ENCODE data around the gene FBXO46.

FBXO46 gene, protein sequence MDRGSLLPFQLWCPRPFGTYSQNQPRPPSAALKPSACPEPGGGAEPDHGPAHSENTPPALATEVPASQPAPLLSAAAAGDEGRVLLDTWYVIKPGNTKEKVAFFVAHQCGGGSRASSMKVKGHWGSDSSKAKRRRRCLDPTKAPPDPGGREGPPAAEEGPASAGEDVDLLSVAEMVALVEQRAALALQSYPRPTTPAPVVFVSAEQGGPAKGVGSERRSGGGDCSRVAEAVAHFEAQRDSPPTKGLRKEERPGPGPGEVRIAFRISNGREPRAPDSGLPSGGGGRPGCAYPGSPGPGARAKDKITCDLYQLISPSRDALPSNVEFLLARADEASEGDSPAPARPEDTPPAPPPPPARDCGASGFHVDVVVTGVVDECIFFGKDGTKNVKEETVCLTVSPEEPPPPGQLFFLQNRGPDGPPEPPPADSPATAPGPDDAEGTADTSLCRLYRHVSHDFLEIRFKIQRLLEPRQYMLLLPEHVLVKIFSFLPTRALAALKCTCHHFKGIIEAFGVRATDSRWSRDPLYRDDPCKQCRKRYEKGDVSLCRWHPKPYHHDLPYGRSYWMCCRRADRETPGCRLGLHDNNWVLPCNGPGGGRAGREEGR

DNA sequence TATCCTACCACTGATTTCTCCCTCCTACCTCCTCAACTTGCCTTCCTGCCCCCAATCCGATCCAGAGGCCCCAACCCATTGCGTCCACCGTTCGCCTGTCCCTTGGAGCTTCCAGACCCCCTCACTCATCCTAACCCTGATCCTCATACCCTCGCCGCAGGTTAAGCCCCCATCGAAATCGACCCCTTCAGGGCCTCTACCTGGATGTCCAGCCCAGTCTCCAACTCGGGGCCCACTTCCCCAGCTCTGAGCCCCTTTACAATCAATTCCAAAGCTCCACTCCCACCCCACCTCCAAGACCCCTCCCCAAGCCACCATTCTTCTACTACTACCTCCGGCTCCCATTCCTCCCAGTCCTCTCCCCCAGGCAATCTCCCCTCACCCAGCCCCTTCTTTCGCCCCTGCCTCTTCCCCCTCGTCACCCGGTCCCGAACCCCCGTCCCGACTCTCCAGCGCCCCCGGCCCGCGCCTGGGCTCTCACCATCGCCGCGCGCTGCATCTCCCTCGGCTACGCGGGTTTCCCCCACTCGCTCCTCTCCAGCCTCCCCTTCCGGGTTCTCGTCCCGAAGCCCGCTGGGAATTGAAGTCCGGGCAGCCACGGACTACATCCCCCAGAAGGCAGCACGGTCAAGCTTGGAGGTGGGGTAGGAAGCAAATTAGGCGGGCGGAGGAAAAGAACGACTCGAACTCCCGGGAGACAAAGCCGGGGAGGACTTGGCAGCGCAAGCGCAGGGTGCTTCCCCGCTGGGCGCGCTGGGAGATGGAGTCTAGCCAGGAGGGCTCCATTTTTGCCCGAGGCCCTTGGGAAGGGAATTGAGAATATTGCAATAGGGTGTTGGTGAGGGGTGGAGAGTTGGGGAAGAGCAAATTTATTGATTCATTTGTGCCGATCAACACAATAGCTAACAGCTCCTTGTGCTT lies at the start of gene FBXO46:
FBXO46 (minus strand) TSS at position 529 of the 921 bp plus-strand sequence. CDS start 17,401 bp downstream, outside the sequence.
- H3K27me3 ChIP-seq (ENCODE audit: control insufficient read depth in 1 of 2, insufficient read depth in 2 of 2, low read length in 2 of 2): no peaks in the 10 kb centered on the region
- peak within 1 kb of the TSS; percentile 88 to 89 for H3K9ac ChIP-seq (ENCODE audit: low read length in 2 of 2)
- no peaks in the 10 kb centered on the region for H3K9me3 ChIP-seq (ENCODE audit: control insufficient read depth in 2 of 2, low read length in 2 of 2)
- H3K4me1 ChIP-seq (ENCODE audit: control insufficient read depth, insufficient read depth, low read length): peaks cover 13% of the 10 kb centered on the region
- peak within 1 kb of the TSS; percentile 88 to 97 for H3K4me3 ChIP-seq (ENCODE audit: low read length in 2 of 2)
- H3K36me3 ChIP-seq (ENCODE audit: control insufficient read depth in 2 of 2, insufficient read depth in 2 of 2, low read length in 2 of 2): no peaks in the 10 kb centered on the region
- H3K27ac ChIP-seq (ENCODE audit: low read length): peak within 1 kb of the TSS; percentile 60

DNA sequence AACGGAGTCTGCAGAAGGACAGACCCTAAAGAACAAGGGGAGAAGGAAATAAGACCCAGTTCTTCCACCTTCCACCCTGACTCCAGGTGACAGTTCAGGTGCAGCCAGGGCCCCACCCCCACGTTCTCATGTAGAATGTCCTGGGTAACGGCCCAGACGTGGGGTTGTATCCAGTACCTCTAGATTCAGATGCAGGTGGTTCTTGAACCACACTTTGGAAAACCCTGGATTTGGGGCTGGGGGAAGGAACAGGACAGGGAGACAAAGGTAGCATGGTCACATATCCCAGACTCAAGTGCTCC lies 49.4 kb upstream of the FBXO46 start:
- peaks cover 51% of the 10 kb centered on the region for H3K4me1 ChIP-seq (ENCODE audit: control insufficient read depth, insufficient read depth, low read length)

DNA sequence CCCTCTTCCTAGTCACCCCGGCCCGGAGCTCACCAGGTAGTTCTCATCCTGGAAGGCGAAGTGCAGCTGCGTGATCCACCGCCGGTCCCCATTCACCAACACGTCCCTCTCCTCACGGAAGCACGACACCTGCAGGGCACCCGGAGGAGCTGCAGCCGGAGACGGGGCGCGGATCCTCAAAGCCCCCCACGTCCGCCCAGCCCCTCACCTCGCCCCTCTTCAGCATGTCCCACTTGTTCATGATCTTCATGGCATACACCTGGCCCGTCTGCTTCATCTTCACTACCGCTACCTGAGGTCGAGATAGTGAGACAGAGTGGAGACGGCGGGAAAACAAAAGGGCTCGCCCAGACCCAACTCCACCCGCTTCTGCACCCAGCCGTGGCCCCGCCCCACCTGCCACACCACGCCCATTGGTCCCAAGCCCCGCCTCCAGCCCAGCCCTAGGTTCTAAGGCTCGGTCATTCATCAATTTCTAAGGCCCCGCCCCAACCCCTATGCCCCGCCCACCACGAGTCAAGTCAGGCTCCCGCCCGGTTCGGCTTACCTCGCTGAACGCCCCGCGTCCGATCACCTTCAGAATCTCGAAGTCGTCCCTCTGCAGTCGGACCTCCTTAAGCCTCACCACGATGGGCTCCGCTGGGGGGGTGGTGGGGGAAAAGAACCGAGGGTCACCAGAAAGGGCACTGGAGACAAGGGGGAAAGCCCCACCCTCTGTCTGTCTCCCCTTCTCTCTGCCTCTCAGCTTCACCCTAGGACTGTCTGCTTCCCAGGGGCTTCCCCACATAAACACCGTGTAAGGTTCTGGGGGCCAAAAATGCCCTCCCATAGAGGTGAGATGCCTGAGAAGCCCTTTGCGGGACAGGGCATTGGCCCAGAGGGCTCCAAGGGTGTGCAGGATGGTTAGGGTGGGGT lies 48.8 kb upstream of the FBXO46 start:
- peaks cover 20 to 30% of the 10 kb centered on the region in 2 donors for H3K36me3 ChIP-seq (ENCODE audit: control insufficient read depth in 2 of 2, insufficient read depth in 2 of 2, low read length in 2 of 2)
- peak overlapping the region; percentile 63 to 95 for H3K4me3 ChIP-seq (ENCODE audit: low read length in 2 of 2)
- H3K27ac ChIP-seq (ENCODE audit: low read length): peak overlapping the region; percentile 86
- H3K27me3 ChIP-seq (ENCODE audit: control insufficient read depth in 1 of 2, insufficient read depth in 2 of 2, low read length in 2 of 2): no peaks in the 10 kb centered on the region
- H3K9ac ChIP-seq (ENCODE audit: low read length in 2 of 2): peak overlapping the region; percentile 74 to 85
- H3K4me1 ChIP-seq (ENCODE audit: control insufficient read depth, insufficient read depth, low read length): peaks cover 45% of the 10 kb centered on the region
- H3K9me3 ChIP-seq (ENCODE audit: control insufficient read depth in 2 of 2, low read length in 2 of 2): no peaks in the 10 kb centered on the region

More for the DNA sequence above, 49.4 kb upstream of the FBXO46 start:
- H3K36me3 ChIP-seq (ENCODE audit: control insufficient read depth in 2 of 2, insufficient read depth in 2 of 2, low read length in 2 of 2): peaks cover 17 to 25% of the 10 kb centered on the region in 2 donors
- H3K4me3 ChIP-seq (ENCODE audit: low read length in 2 of 2): peak overlapping the region; percentile 63 to 95
- H3K27me3 ChIP-seq (ENCODE audit: control insufficient read depth in 1 of 2, insufficient read depth in 2 of 2, low read length in 2 of 2): no peaks in the 10 kb centered on the region
- H3K9me3 ChIP-seq (ENCODE audit: control insufficient read depth in 2 of 2, low read length in 2 of 2): no peaks in the 10 kb centered on the region
- peak overlapping the region; percentile 74 to 85 for H3K9ac ChIP-seq (ENCODE audit: low read length in 2 of 2)
- peak overlapping the region; percentile 86 for H3K27ac ChIP-seq (ENCODE audit: low read length)

DNA sequence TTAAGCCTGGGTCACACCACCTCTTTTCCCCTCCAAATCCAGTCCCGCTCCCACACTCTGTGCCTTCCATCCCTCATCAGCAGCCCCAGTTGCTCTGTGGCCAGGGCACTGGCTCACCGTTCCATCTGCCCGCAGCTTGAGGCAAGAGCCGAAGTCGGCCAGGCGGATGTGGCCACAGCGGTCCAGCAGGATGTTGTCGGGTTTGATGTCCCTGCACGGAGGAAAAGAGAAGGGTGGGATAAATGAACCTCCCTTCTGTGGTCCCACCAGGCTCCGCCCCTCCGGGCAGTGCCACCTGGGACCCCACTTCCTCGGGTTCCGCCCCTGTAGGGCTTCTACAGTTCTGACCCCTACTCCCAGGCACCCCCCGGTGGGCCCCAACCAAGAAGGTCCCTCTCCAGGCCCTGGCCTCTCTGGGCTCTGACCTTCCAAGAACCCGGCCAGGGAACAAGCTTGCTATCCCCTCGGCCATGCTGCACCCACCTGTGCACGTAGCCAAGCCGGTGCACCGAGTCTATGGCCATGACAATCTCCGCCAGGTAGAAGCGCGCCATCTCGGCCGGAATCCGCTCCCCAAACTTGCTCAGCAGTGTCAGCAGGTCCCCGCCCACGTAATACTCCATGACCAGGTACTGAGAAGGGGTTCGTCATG lies 47.4 kb upstream of the FBXO46 start:
- H3K27ac ChIP-seq (ENCODE audit: low read length): peak overlapping the region; percentile 41
- H3K4me3 ChIP-seq (ENCODE audit: low read length in 2 of 2): no peak overlapping the region
- no peaks in the 10 kb centered on the region for H3K27me3 ChIP-seq (ENCODE audit: control insufficient read depth in 1 of 2, insufficient read depth in 2 of 2, low read length in 2 of 2)
- H3K9ac ChIP-seq (ENCODE audit: low read length in 2 of 2): no peak overlapping the region
- peaks cover 38% of the 10 kb centered on the region for H3K4me1 ChIP-seq (ENCODE audit: control insufficient read depth, insufficient read depth, low read length)
- H3K9me3 ChIP-seq (ENCODE audit: control insufficient read depth in 2 of 2, low read length in 2 of 2): no peaks in the 10 kb centered on the region
- H3K36me3 ChIP-seq (ENCODE audit: control insufficient read depth in 2 of 2, insufficient read depth in 2 of 2, low read length in 2 of 2): peaks cover 25 to 35% of the 10 kb centered on the region in 2 donors

DNA sequence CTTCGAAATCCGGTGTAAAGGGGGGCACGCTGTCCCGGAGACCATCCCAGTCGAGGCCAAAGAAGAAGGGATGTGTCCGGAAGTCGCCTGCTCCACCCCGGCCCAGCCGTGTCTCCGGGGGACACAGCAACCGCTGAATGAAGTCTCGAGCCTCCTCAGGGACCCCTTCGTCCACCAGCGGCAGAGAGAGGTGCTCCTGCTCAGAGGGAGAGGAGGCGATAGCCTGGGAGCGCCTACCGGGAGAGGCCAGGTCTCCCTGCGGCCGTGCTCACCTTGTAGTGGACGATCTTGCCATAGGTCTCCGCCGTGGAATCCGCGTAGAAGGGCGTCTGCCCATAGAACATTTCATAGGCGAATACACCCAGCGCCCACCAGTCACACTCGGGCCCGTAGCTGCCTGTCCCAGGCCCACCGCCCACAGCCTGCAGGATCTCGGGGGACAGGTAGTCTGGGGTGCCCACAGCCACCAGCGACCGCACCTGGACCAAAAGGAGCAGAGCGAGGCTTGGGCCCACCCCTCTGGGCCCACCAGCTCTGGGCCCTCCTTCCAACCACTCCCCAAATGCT lies 46.8 kb upstream of the FBXO46 start:
- Histone ChIP-seq H3K9me3 (ENCODE audit: control insufficient read depth in 2 of 2, low read length in 2 of 2) (no peaks in the 10 kb centered on the region), H3K36me3 (ENCODE audit: control insufficient read depth in 2 of 2, insufficient read depth in 2 of 2, low read length in 2 of 2) (peaks cover 27 to 39% of the 10 kb centered on the region in 2 donors), H3K27ac (ENCODE audit: low read length) (peak overlapping the region; percentile 41), H3K4me3 (ENCODE audit: low read length in 2 of 2) (no peak overlapping the region), H3K9ac (ENCODE audit: low read length in 2 of 2) (no peak overlapping the region), H3K27me3 (ENCODE audit: control insufficient read depth in 1 of 2, insufficient read depth in 2 of 2, low read length in 2 of 2) (no peaks in the 10 kb centered on the region), H3K4me1 (ENCODE audit: control insufficient read depth, insufficient read depth, low read length) (peaks cover 41% of the 10 kb centered on the region)

DNA sequence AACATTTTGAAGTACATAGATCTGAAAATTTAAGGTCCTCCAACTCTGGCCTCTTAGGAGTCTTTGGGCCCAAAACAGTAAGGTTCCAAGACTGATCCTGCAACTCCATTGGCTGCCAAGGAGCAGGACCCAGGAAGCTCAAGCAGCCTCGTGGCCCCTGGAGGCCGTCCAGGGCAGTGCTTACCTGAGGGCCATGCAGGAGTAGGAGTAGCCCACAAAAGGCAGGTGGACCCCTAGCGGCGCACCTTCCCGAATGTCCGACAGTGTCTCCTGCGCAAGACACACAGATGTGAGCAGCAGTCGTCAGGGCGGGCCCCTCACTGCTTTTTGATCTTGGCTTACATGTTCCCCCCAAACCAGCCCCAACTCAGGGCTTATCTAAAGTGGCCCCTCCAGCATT lies 44.1 kb upstream of the FBXO46 start:
- Histone ChIP-seq H3K4me1 (ENCODE audit: control insufficient read depth, insufficient read depth, low read length) (peaks cover 43% of the 10 kb centered on the region), H3K36me3 (ENCODE audit: control insufficient read depth in 2 of 2, insufficient read depth in 2 of 2, low read length in 2 of 2) (peaks cover 27 to 48% of the 10 kb centered on the region in 2 donors), H3K27me3 (ENCODE audit: control insufficient read depth in 1 of 2, insufficient read depth in 2 of 2, low read length in 2 of 2) (no peaks in the 10 kb centered on the region), H3K27ac (ENCODE audit: low read length) (no peak overlapping the region), H3K9ac (ENCODE audit: low read length in 2 of 2) (no peak overlapping the region), H3K4me3 (ENCODE audit: low read length in 2 of 2) (no peak overlapping the region), H3K9me3 (ENCODE audit: control insufficient read depth in 2 of 2, low read length in 2 of 2) (no peaks in the 10 kb centered on the region)

DNA sequence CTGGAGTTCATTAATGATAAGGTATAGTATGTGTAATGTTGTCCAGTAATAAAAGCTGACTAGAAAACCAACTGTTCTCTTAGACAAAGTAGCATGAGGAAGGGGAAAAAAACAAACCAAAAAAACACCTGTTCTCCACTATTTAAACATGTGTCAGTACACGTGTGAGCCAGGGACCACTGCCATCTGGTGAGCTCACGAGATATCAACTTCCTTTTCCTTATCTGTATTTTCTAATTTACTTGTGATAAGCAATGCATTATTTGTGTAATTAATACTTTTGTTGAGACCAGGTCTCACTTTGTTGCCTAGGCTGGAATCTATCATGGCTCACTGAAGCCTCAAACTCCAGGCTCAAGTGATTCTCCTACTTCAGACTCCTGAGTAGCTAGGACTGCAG lies 42.7 kb upstream of the FBXO46 start:
- peak overlapping the region; percentile 46 for H3K27ac ChIP-seq (ENCODE audit: low read length)
- H3K27me3 ChIP-seq (ENCODE audit: control insufficient read depth in 1 of 2, insufficient read depth in 2 of 2, low read length in 2 of 2): no peaks in the 10 kb centered on the region
- peaks cover 34% of the 10 kb centered on the region for H3K4me1 ChIP-seq (ENCODE audit: control insufficient read depth, insufficient read depth, low read length)
- H3K36me3 ChIP-seq (ENCODE audit: control insufficient read depth in 2 of 2, insufficient read depth in 2 of 2, low read length in 2 of 2): peaks cover 27 to 41% of the 10 kb centered on the region in 2 donors
- H3K9me3 ChIP-seq (ENCODE audit: control insufficient read depth in 2 of 2, low read length in 2 of 2): no peaks in the 10 kb centered on the region
- H3K4me3 ChIP-seq (ENCODE audit: low read length in 2 of 2): no peak overlapping the region
- no peak overlapping the region for H3K9ac ChIP-seq (ENCODE audit: low read length in 2 of 2)

DNA sequence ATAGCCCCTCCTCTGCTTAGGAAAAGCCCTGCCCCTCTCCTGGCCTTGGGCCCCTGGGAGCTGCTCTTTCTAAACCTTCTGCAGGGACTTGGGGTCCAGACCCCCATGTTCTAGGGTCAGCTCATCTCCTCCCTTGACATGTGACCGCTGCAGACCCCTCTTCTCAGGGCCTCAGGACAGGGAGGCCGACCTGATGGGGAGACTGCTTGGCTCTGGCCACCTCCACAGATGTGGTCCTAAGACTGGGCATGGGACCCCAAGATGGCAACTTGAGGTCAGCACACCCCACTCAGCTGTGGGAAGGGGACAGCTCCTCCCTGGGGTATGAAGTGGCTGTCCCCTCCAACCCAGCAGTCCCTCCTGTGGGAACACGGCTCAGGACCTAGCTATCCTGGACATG lies 42.2 kb upstream of the FBXO46 start:
- no peak overlapping the region for H3K4me3 ChIP-seq (ENCODE audit: low read length in 2 of 2)
- H3K9me3 ChIP-seq (ENCODE audit: control insufficient read depth in 2 of 2, low read length in 2 of 2): no peaks in the 10 kb centered on the region
- H3K27me3 ChIP-seq (ENCODE audit: control insufficient read depth in 1 of 2, insufficient read depth in 2 of 2, low read length in 2 of 2): no peaks in the 10 kb centered on the region
- peaks cover 25 to 36% of the 10 kb centered on the region in 2 donors for H3K36me3 ChIP-seq (ENCODE audit: control insufficient read depth in 2 of 2, insufficient read depth in 2 of 2, low read length in 2 of 2)
- H3K4me1 ChIP-seq (ENCODE audit: control insufficient read depth, insufficient read depth, low read length): peaks cover 36% of the 10 kb centered on the region
- peak overlapping the region; percentile 46 for H3K27ac ChIP-seq (ENCODE audit: low read length)
- no peak overlapping the region for H3K9ac ChIP-seq (ENCODE audit: low read length in 2 of 2)

DNA sequence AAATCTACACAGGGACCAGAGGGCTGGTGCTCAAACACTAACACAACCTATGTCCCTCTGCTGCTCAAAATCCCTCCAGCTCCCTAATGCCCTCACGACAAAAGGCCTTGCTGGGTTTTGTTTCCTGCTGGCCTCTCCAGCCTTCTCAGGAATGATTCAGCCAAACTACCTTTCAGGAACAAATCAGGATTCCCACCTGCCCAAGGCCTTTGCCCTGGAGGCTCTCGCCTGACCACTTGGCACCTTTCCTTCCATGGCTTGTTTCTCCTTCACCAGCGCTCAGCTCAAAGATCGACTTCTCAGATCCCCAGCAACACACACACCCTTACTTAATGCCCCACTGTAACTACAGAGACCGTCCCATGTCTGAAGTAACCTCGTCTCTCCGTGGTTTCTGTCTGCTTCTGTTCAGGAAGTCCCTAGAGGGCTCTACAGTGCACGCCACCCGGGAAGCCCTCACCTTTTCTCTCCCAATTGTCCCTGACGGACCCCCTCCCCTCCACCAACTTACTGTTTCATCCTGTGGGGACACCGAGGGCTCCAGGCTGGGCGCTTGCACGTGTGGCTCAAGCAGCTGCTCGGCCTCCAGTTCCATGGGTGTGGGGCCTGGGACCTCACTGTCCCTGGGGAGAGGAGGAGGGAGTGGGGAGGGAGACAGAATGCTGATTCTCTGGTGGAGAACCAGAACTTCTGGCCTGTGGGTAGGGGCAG lies 41.6 kb upstream of the FBXO46 start:
- Histone ChIP-seq H3K9ac (ENCODE audit: low read length in 2 of 2) (no peak overlapping the region), H3K27me3 (ENCODE audit: control insufficient read depth in 1 of 2, insufficient read depth in 2 of 2, low read length in 2 of 2) (no peaks in the 10 kb centered on the region), H3K9me3 (ENCODE audit: control insufficient read depth in 2 of 2, low read length in 2 of 2) (no peaks in the 10 kb centered on the region), H3K4me3 (ENCODE audit: low read length in 2 of 2) (no peak overlapping the region), H3K36me3 (ENCODE audit: control insufficient read depth in 2 of 2, insufficient read depth in 2 of 2, low read length in 2 of 2) (peaks cover 20 to 31% of the 10 kb centered on the region in 2 donors), H3K27ac (ENCODE audit: low read length) (peak overlapping the region; percentile 46), H3K4me1 (ENCODE audit: control insufficient read depth, insufficient read depth, low read length) (peaks cover 40% of the 10 kb centered on the region)
